Measurements from ENCODE around the gene DCAF4.
A peak's percentile ranks its signal among the peaks of the same experiment; 100 is the strongest.

Gene DCAF4, protein sequence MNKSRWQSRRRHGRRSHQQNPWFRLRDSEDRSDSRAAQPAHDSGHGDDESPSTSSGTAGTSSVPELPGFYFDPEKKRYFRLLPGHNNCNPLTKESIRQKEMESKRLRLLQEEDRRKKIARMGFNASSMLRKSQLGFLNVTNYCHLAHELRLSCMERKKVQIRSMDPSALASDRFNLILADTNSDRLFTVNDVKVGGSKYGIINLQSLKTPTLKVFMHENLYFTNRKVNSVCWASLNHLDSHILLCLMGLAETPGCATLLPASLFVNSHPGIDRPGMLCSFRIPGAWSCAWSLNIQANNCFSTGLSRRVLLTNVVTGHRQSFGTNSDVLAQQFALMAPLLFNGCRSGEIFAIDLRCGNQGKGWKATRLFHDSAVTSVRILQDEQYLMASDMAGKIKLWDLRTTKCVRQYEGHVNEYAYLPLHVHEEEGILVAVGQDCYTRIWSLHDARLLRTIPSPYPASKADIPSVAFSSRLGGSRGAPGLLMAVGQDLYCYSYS

GRCh38 chr14:72926292-72927028 lies at the start of gene DCAF4:
TSS of gene DCAF4 (plus strand) at chr14:72926464. CDS start at chr14:72937979, 11,515 bp downstream.
- DNase-seq (ENCODE audit: low read depth, low spot score): peak; percentile 96

DNA sequence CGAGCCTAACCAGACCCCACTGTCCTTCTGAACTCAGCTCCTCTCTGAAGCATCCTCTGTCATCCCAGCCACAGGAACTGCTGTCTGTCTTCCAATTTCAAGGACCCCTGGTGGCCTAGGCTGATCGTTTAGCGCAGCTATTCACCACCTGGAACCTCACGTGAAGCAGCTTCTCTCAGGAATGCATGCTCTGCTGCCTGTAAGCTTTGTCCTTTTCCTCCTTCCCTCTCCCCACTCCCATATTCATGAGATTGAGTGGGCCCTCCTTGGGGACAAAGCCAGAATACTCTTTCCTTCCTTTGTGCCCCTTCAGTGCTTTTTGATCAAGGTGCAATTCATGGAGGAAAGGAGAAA lies 49.6 kb upstream of the DCAF4 start:
- no peak for DNase-seq (ENCODE audit: low read depth, low spot score)

- DNase-seq (ENCODE audit: low read depth, low spot score): no peak
Observed at GRCh38 chr14:72878746-72879145, 47.5 kb upstream of the DCAF4 start.

GRCh38 chr14:72879431-72879830 lies 46.8 kb upstream of the DCAF4 start:
- no peak for DNase-seq (ENCODE audit: low read depth, low spot score)

- no peak for DNase-seq (ENCODE audit: low read depth, low spot score)
Observed at GRCh38 chr14:72880164-72880563, 46.1 kb upstream of the DCAF4 start.

GRCh38 chr14:72880820-72881219 lies 45.4 kb upstream of the DCAF4 start:
- DNase-seq (ENCODE audit: low read depth, low spot score): no peak

DNA sequence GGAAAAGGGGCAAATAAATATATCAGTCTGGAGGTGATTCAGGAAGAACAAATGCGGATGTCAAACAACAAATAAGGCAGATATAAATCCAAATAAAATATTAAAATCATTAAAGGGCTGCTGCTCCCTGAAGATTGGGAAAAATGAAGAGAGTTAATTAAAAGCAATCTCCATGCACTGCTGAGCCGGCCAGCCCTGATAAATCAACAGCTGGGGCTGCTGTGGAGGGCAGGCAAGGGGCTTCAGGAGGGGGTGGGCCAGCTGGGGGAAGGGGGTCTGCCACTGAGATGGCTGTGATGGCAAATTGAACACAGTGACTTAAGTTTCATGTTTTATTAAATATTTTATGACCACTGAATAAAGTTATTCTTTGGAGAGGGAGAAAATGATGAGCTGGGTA lies 44.7 kb upstream of the DCAF4 start:
- no peak for DNase-seq (ENCODE audit: low read depth, low spot score)

DNA sequence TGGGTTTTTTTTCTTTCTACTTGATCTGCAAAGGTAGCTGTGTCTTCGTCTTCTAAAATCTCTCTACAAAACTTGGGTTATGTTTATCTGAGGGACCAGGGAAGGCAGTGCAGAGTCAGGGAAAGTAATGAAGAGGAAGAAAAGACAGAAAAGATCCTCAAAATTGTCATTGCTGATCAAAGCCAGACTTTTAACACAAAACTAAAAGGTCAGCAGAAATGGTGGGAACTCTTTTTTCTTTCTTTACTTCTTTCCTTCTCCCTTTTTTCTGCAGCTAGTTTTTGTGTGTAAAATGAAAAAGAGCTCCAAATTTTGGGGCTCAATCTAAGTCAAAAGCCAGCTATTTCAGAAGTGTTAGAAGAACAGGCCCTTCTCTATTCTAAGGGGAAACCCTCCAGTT lies 44.2 kb upstream of the DCAF4 start:
- no peak for DNase-seq (ENCODE audit: low read depth, low spot score)

DNA sequence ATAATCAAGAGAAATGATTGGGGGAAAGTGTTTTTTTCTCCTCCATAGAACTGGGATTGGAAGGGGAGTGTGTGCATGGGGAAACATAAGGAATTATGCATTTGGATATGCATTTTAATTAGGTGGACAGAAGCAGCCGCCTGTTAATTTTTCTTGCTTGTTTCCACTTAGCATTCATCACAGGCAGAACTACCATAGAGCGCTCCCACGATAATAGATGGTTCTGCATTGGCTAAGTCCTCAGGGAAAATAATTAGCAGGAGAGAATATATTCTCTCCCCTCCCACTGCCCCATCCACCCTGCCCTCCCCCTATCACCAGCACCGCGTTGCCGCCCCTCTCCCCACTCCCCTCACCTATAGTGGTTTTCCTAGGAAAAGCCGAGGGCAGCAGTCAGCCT lies 43.8 kb upstream of the DCAF4 start:
- DNase-seq (ENCODE audit: low read depth, low spot score): no peak

DNA sequence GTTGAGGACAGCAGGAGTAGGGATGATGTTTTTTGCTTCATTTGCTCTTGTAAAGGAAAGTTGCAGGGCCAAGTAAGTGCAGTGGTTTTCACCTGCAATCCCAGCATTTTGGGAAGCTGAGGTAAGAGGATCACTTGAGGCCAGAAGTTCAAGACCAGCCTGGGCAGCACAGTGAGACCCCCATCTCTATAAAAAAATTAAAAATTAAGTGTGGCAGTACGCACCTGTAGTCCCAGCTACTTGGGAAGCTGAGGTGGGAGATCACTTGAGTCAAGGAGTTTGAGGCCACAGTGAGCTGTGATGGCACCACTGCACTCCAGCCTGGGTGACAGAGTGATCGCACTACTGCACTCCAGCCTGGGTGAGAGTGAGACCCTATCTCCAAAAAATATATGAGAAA lies 43.2 kb upstream of the DCAF4 start:
- DNase-seq (ENCODE audit: low read depth, low spot score): no peak

DNA sequence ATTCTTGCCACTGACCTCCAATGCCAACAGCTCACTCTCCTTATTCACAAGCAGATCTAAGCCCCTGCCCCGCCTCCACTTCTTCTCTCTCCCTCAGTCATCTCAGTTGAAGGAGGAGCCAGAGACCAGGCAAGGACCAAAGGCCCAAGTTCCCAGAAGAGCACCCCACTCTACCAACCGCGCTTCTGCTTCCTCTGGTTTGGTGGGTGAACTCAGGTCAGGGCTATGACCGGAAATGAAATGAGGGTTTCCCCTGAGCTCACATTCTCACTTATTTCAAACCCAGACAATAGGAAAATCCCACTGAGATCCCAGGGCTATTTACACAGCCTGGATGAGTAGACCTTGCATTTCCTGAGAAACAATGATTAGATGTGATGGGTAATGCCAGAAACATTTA lies 42.3 kb upstream of the DCAF4 start:
- no peak for DNase-seq (ENCODE audit: low read depth, low spot score)

- DNase-seq (ENCODE audit: low read depth, low spot score): no peak
Observed at GRCh38 chr14:72884386-72884785, 41.9 kb upstream of the DCAF4 start.

DNA sequence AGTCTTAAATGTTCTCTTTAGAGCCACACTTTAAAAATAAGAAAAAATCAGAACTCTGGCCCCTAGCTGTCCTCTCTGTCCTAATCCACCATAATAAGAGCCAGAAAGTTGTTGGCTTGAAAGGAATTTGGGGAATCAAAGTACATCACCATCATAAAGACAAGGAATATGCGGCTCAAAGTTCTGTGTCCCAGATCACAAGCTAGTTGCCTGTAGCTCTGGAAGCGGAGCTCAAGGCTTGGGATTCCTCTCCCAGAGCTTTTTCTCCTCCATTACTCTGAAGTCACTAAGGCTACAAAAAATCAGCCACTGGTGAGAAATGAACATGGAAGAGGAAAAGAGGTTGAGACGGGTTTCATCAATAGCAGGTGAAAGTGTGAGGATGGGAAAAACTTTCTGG lies 38.8 kb upstream of the DCAF4 start:
- DNase-seq (ENCODE audit: low read depth, low spot score): no peak

GRCh38 chr14:72888192-72888591 lies 38.1 kb upstream of the DCAF4 start:
- no peak for DNase-seq (ENCODE audit: low read depth, low spot score)

- DNase-seq (ENCODE audit: low read depth, low spot score): no peak
Observed at GRCh38 chr14:72888636-72889201, 37.5 kb upstream of the DCAF4 start.

DNA sequence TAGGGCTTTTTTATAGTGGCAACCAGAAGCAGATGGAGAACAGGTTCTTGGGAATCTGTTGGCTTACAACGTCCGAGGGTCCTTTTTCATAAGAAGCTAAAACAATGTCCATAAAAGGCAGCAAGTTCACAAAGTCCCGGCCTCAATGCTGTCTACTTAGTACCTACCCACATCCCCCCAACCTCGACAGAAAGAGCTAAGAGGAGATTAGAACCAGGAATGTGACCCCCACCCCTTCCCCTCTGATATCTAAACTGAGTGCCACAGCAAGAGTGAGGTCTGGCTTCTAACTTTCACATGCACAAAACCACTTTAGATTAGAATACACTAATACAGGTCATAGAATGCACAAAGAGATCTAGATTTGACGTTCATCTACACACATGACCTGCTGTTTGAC lies 36.9 kb upstream of the DCAF4 start:
- DNase-seq (ENCODE audit: low read depth, low spot score): no peak

DNA sequence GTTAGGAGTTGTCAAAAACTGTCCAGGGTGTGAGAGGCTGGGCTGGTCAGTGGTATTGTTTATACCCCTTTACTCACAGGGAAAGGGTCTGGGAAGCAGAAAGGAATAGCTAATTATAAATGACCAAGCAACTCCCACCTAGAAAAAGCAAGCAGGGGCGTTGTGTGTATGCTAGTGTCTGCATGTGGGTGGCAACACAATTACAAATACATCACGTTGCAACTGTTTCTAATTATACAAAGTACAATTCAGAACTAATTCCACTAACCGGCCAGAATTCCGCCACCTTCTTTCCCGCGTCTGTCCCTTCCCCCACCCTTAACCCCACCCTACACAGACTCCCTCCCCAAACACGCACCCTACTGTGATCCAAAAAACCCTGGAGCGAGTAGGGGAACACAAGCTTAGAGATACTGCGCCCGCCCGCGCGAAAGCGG lies 34.6 kb upstream of the DCAF4 start:
- no peak for DNase-seq (ENCODE audit: low read depth, low spot score)

GRCh38 chr14:72892103-72892878 lies 34.0 kb upstream of the DCAF4 start:
- no peak for DNase-seq (ENCODE audit: low read depth, low spot score)

GRCh38 chr14:72892879-72893635 lies 33.2 kb upstream of the DCAF4 start:
- DNase-seq (ENCODE audit: low read depth, low spot score): no peak

GRCh38 chr14:72893636-72894322 lies 32.5 kb upstream of the DCAF4 start, which contains the start of gene DPF3:
TSS of gene DPF3 (minus strand) at chr14:72894101. CDS start at chr14:72894088, 13 bp downstream.
- peak; percentile 94 for DNase-seq (ENCODE audit: low read depth, low spot score)

DNA sequence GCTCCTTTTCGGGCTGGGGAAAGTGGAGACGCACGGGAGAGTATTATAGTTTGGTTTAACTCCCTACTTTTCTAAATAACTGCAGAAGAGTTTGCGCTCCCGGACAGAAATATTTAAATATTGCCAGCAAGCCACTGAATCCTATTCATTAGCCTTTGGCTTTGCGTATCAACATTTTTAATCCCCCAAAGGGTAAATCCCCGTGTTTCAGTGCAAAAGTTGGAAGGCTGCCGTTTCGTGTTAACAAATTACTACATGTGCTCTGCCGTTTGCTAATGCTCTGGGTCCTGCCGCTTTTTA lies 32.0 kb upstream of the DCAF4 start:
- DNase-seq (ENCODE audit: low read depth, low spot score): no peak
